Rectal smooth muscle tissue (tissue), 1 donor: ENCODE measurements around the gene SLC17A9.

Experiments used
- H3K27ac ChIP-seq: one replicate; pipeline ENCODE4 v1.7.0; 2013; ENCODE audit warnings: low read depth, low read length, inconsistent platforms
- H3K27me3 ChIP-seq: one replicate; pipeline ENCODE4 v1.7.0; 2013; ENCODE audit warnings: low read length; ENCODE audit not compliant: control insufficient read depth, insufficient read depth
- H3K36me3 ChIP-seq: one replicate; pipeline ENCODE4 v1.7.0; 2013; ENCODE audit warnings: low read length; ENCODE audit not compliant: control insufficient read depth, insufficient read depth
- H3K4me1 ChIP-seq: one replicate; pipeline ENCODE4 v1.7.0; 2013; ENCODE audit warnings: low read length; ENCODE audit not compliant: control insufficient read depth, insufficient read depth
- H3K4me3 ChIP-seq: one replicate; pipeline ENCODE4 v1.7.0; 2013; ENCODE audit warnings: low read length
- H3K9ac ChIP-seq: one replicate; pipeline ENCODE4 v1.7.0; 2013; ENCODE audit warnings: low read length

SLC17A9 gene

GRCh38 chr20:62980380-62980960 lies 28.0 kb downstream of the SLC17A9 start:
- H3K27ac ChIP-seq = no peak overlapping the region
- no peaks in the 10 kb centered on the region for H3K4me1 ChIP-seq
- H3K36me3 ChIP-seq = no peaks in the 10 kb centered on the region
- H3K27me3 ChIP-seq = peaks cover 20% of the 10 kb centered on the region
- H3K4me3 ChIP-seq = no peak overlapping the region
- H3K9ac ChIP-seq = no peak overlapping the region

GRCh38 chr20:62980970-62981369 lies 28.5 kb downstream of the SLC17A9 start:
- Histone ChIP-seq H3K36me3 (no peaks in the 10 kb centered on the region), H3K27ac (no peak overlapping the region), H3K4me1 (no peaks in the 10 kb centered on the region), H3K9ac (no peak overlapping the region), H3K4me3 (no peak overlapping the region), H3K27me3 (peaks cover 22% of the 10 kb centered on the region)

- no peaks in the 10 kb centered on the region for H3K36me3 ChIP-seq
- no peaks in the 10 kb centered on the region for H3K4me1 ChIP-seq
- H3K4me3 ChIP-seq = no peak overlapping the region
- H3K27ac ChIP-seq = no peak overlapping the region
- no peak overlapping the region for H3K9ac ChIP-seq
- peaks cover 19% of the 10 kb centered on the region for H3K27me3 ChIP-seq
These were observed 29.9 kb downstream of the SLC17A9 start for GRCh38 chr20:62982124-62983075.

- Histone ChIP-seq H3K4me1 (no peaks in the 10 kb centered on the region), H3K9ac (no peak overlapping the region), H3K27ac (no peak overlapping the region), H3K27me3 (peaks cover 18% of the 10 kb centered on the region), H3K36me3 (no peaks in the 10 kb centered on the region), H3K4me3 (no peak overlapping the region)
These were observed 30.7 kb downstream of the SLC17A9 start for GRCh38 chr20:62983210-62983609.

- Histone ChIP-seq H3K4me3 (no peak overlapping the region), H3K9ac (no peak overlapping the region), H3K36me3 (no peaks in the 10 kb centered on the region), H3K27ac (no peak overlapping the region), H3K4me1 (no peaks in the 10 kb centered on the region), H3K27me3 (peaks cover 16% of the 10 kb centered on the region)
These were observed 32.3 kb downstream of the SLC17A9 start for GRCh38 chr20:62984666-62985443.

GRCh38 chr20:62985444-62985778 lies 32.9 kb downstream of the SLC17A9 start:
- Histone ChIP-seq H3K27me3 (peaks cover 14% of the 10 kb centered on the region), H3K9ac (no peak overlapping the region)

GRCh38 chr20:62986257-62986800 lies 33.8 kb downstream of the SLC17A9 start:
- H3K27me3 ChIP-seq = peaks cover 14% of the 10 kb centered on the region
- H3K4me3 ChIP-seq = no peak overlapping the region
- H3K4me1 ChIP-seq = no peaks in the 10 kb centered on the region
- H3K36me3 ChIP-seq = no peaks in the 10 kb centered on the region
- H3K27ac ChIP-seq = no peak overlapping the region
- no peak overlapping the region for H3K9ac ChIP-seq

More at GRCh38 chr20:62985444-62985778, 32.9 kb downstream of the SLC17A9 start:
- Histone ChIP-seq H3K27ac (no peak overlapping the region), H3K4me1 (no peaks in the 10 kb centered on the region), H3K36me3 (no peaks in the 10 kb centered on the region), H3K4me3 (no peak overlapping the region)

- Histone ChIP-seq H3K4me1 (no peaks in the 10 kb centered on the region), H3K27ac (no peak overlapping the region), H3K36me3 (no peaks in the 10 kb centered on the region), H3K4me3 (no peak overlapping the region), H3K27me3 (peaks cover 6% of the 10 kb centered on the region), H3K9ac (no peak overlapping the region)
These were observed 34.6 kb downstream of the SLC17A9 start for GRCh38 chr20:62987114-62987513.

GRCh38 chr20:62989201-62989601 lies 36.7 kb downstream of the SLC17A9 start:
- H3K27ac ChIP-seq = no peak overlapping the region
- no peaks in the 10 kb centered on the region for H3K36me3 ChIP-seq
- no peak overlapping the region for H3K9ac ChIP-seq
- no peak overlapping the region for H3K4me3 ChIP-seq
- H3K27me3 ChIP-seq = peaks cover 10% of the 10 kb centered on the region
- no peaks in the 10 kb centered on the region for H3K4me1 ChIP-seq

GRCh38 chr20:62990306-62990825 lies 37.9 kb downstream of the SLC17A9 start:
- Histone ChIP-seq H3K9ac (no peak overlapping the region), H3K36me3 (no peaks in the 10 kb centered on the region), H3K4me1 (no peaks in the 10 kb centered on the region), H3K27ac (no peak overlapping the region), H3K27me3 (peaks cover 10% of the 10 kb centered on the region), H3K4me3 (no peak overlapping the region)

- Histone ChIP-seq H3K36me3 (no peaks in the 10 kb centered on the region), H3K4me3 (no peak overlapping the region), H3K4me1 (no peaks in the 10 kb centered on the region), H3K9ac (no peak overlapping the region), H3K27me3 (peaks cover 5% of the 10 kb centered on the region), H3K27ac (no peak overlapping the region)
These were observed 38.8 kb downstream of the SLC17A9 start for GRCh38 chr20:62991196-62991807.

GRCh38 chr20:62991863-62992262 lies 39.4 kb downstream of the SLC17A9 start:
- H3K9ac ChIP-seq = no peak overlapping the region
- no peaks in the 10 kb centered on the region for H3K4me1 ChIP-seq
- H3K4me3 ChIP-seq = no peak overlapping the region
- H3K27me3 ChIP-seq = peaks cover 5% of the 10 kb centered on the region
- H3K27ac ChIP-seq = no peak overlapping the region
- H3K36me3 ChIP-seq = no peaks in the 10 kb centered on the region
